Spleen (tissue), 11 donors: ENCODE measurements around the gene WDR17. TPM values are rescaled to one million over a fixed set of nuclear protein-coding genes. Genes with fewer than 3 reads are reported as not detected.

ENCODE experiments used
- DNase-seq: peaks from one replicate; pipeline ENCODE4 v3.0.0-alpha.2; 2020
- H3K27ac ChIP-seq, 8 donors: fragments of 200-600 bp; sonication (generic) in 7 of 8; 1 replicate in 4 of 8; 2 replicates in 4 of 8; pipeline versions ENCODE4 v1.5.0 to v1.8.0; 2016 to 2021; ENCODE audit warnings: inconsistent platforms in 4 of 8, mild to moderate bottlenecking in 4 of 8, moderate library complexity in 1 of 8
- H3K27me3 ChIP-seq, 7 donors: fragments of 200-600 bp; sonication (generic) in 6 of 7; replicated peaks in 1 of 7; 1 replicate in 4 of 7; 2 replicates in 3 of 7; pipeline versions ENCODE4 v1.5.0 to v1.8.0; 2016 to 2021; ENCODE audit warnings: inconsistent platforms in 3 of 7, mild to moderate bottlenecking in 1 of 7
- H3K36me3 ChIP-seq, 6 donors: fragments of 200-600 bp; sonication (generic) in 5 of 6; 1 replicate in 4 of 6; 2 replicates in 2 of 6; pipeline versions ENCODE4 v1.5.0 to v1.8.0; 2016 to 2021; ENCODE audit warnings: inconsistent platforms in 2 of 6
- H3K4me1 ChIP-seq, 6 donors: fragments of 200-600 bp; sonication (generic) in 5 of 6; 1 replicate in 3 of 6; 2 replicates in 3 of 6; pipeline versions ENCODE4 v1.5.0 to v1.8.0; 2016 to 2021; ENCODE audit warnings: inconsistent platforms in 3 of 6
- H3K4me3 ChIP-seq, 8 donors: fragments of 200-600 bp; sonication (generic) in 7 of 8; 1 replicate in 4 of 8; 2 replicates in 4 of 8; pipeline versions ENCODE4 v1.5.0 to v1.8.0; 2016 to 2021; ENCODE audit warnings: inconsistent platforms in 4 of 8, mild to moderate bottlenecking in 4 of 8, moderate library complexity in 2 of 8
- H3K9me3 ChIP-seq, 8 donors: fragments of 200-600 bp; sonication (generic) in 7 of 8; 1 replicate in 4 of 8; 2 replicates in 4 of 8; pipeline versions ENCODE4 v1.5.0 to v1.8.0; 2016 to 2021; ENCODE audit warnings: inconsistent platforms in 4 of 8
- POLR2A ChIP-seq, 3 donors: fragments of 450-650 bp; IDR thresholded peaks; one replicate each; pipeline ENCODE4 v1.5.1; 2017; ENCODE audit warnings: antibody characterized with exemption in 3 of 3, mild to moderate bottlenecking in 1 of 3
- POLR2AphosphoS5 ChIP-seq, 3 donors: sonication (generic); formaldehyde crosslinking; IDR thresholded peaks; one replicate each; pipeline ENCODE4 v1.5.1; 2017; ENCODE audit warnings: antibody characterized with exemption in 3 of 3
- WGBS, 5 donors: extraction: QIAGEN DNeasy Blood & Tissue Kit in 3 of 5; methylation state at CpG; one replicate each; pipeline versions ENCODE4 v1.1.5 to v1.1.7; 2013 to 2018; 5-methylcytosine and 5-hydroxymethylcytosine counted together
- intact Hi-C: fragments of 100-400 bp; cut with DNase I; formaldehyde crosslinking; loops from one replicate; pipeline ENCODE4 v1.15.0; 2023; ENCODE audit warnings: low total_unique reads
- polyA plus RNA-seq, 3 donors: library from polyadenylated mRNA; stranded (reverse); fragments of 200-250 nt; gene quantifications; one replicate each; pipeline ENCODE4 v1.2.1, GENCODE V29; 2013
- total RNA-seq, 7 donors: library from RNA; depleted of rRNA in 3 of 7; stranded (reverse); fragments of >200 nt in 3 of 7; fragmentation: NEBNext Ultra II Directional in 4 of 7; extraction: Animal tissue kit (Norgen Biotek cat#: 25700) in 4 of 7; gene quantifications; one replicate each; pipeline versions ENCODE4 v1.1.0 to v1.2.1, GENCODE V29; 2016 to 2021
- TF ChIP-seq, protein P1 (sequence below), 11 experiments: fragments of 200-600 bp in 7 of 11; fragments of 450-650 bp in 4 of 11; sonication (generic) in 4 of 11; IDR thresholded peaks in 8 of 11; conservative IDR thresholded peaks in 3 of 11; 1 replicate in 7 of 11; 2 replicates in 4 of 11; pipeline versions ENCODE4 v1.4.0 to v1.8.0; 2016 to 2021; ENCODE audit warnings: antibody characterized with exemption in 11 of 11, inconsistent platforms in 4 of 11, mild to moderate bottlenecking in 1 of 11
- donor health status: healthy with polysubstance abuse.
- donor health status: DM: no; HTN: no; CAD: no; lungs with moderate emphysema.
- donor health status: DM: no; HTN: no; CAD: no.
- donor health status: Bipolar disorder and iron deficiency.
- donor health status: healthy.
- donor health status: DM: no; HTN: no; CAD: no.
- donor health status: DM: yes; HTN: yes; CAD: no.

Gene WDR17
- total and polyA plus RNA-seq, 10 donors, result 0.55 to 4.7 (median 2.2) TPM

DNA sequence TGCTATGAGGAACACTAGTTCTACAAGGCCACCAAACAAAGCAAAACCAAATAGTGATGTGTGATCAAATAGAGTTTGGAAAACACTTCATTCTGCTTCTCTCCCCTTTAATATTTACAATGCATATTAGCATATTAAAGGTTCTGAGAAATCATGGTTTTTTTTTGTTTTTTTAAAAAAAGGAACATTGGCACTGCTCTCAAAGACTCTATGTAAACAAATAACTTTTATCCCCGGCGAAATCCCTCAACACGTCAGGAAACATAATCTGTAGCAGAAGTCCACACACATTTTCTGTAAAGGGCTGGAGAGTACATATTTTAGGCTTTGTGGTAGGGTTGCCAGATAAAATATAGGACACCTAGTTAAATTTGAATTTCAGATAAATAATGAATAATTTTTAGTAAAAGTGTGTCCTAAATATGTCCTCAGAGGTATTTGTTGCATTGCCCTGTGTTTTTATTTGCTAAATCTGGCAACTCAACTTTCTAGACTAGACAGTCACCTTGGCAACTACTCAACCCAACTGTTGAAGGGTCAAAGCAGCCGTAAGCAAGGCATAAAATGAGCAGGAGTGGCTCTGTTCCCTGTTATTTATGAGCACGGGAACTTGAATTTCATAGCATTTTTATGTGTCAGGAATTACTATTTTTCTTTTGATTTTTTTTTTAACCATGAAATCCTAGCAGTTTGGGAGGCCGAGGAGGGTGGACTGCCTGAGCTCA lies 121.2 kb downstream of the WDR17 start:
- Histone ChIP-seq H3K36me3 (no peaks in the 10 kb centered on the region), H3K27ac (no peak overlapping the region), H3K4me1 (no peaks in the 10 kb centered on the region), H3K9me3 (no peaks in the 10 kb centered on the region), H3K27me3 (peaks cover 0 to 13% (median 0%) of the 10 kb centered on the region in 7 donors), H3K4me3 (no peak overlapping the region)
- intact Hi-C loops, result no loop called here
- DNase-seq, result no peak
- TF ChIP-seq POLR2A (IDR thresholded peaks at IDR 0.05) (no peak), POLR2AphosphoS5 (IDR thresholded peaks at IDR 0.05) (no peak)
- TF ChIP-seq, protein P1, sequence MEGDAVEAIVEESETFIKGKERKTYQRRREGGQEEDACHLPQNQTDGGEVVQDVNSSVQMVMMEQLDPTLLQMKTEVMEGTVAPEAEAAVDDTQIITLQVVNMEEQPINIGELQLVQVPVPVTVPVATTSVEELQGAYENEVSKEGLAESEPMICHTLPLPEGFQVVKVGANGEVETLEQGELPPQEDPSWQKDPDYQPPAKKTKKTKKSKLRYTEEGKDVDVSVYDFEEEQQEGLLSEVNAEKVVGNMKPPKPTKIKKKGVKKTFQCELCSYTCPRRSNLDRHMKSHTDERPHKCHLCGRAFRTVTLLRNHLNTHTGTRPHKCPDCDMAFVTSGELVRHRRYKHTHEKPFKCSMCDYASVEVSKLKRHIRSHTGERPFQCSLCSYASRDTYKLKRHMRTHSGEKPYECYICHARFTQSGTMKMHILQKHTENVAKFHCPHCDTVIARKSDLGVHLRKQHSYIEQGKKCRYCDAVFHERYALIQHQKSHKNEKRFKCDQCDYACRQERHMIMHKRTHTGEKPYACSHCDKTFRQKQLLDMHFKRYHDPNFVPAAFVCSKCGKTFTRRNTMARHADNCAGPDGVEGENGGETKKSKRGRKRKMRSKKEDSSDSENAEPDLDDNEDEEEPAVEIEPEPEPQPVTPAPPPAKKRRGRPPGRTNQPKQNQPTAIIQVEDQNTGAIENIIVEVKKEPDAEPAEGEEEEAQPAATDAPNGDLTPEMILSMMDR (IDR thresholded peaks at IDR 0.05 in 8 of 11, conservative IDR thresholded peaks at IDR 0.05 in 3 of 11), result no peak
- WGBS, 5 donors, result 84 to 93% (median 89%) methylated on average over 6 of the region's 6 CpGs

- no peak overlapping the region for H3K27ac ChIP-seq
- H3K36me3 ChIP-seq, result no peaks in the 10 kb centered on the region
- intact Hi-C loops, result no loop called here
- no peaks in the 10 kb centered on the region for H3K9me3 ChIP-seq
- DNase-seq, result no peak
- no peak overlapping the region for H3K4me3 ChIP-seq
- H3K27me3 ChIP-seq, result peaks cover 0 to 21% (median 0%) of the 10 kb centered on the region in 7 donors
- H3K4me1 ChIP-seq, result no peaks in the 10 kb centered on the region
- WGBS, 5 donors, result 74 to 87% (median 81%) methylated on average over 2 of the region's 2 CpGs
- TF ChIP-seq POLR2AphosphoS5 (IDR thresholded peaks at IDR 0.05) (no peak), POLR2A (IDR thresholded peaks at IDR 0.05) (no peak)
- TF ChIP-seq, protein P1 (IDR thresholded peaks at IDR 0.05 in 8 of 11, conservative IDR thresholded peaks at IDR 0.05 in 3 of 11), result no peak
Observed at GRCh38 chr4:176187624-176188023, 122.0 kb downstream of the WDR17 start.

DNA sequence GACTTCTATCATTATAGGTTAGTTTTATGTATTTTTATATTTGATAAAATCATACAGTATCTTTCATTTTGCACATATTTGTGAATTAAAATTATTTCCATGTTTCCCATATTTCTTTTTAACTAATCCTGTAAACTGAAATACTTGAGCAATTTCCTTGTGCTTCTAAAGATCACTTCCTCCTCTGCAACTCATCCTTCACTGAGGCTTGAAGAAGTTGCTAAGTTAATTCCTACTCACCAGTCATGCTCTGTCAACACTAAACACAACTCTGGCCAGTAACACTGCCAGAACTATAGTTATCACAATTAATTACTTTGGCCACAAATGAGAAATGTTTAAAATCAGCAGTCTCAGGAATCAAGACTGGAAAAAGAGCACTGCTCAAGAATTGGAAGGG lies 123.0 kb downstream of the WDR17 start:
- intact Hi-C loops, result no loop called here
- peaks cover 0 to 28% (median 0%) of the 10 kb centered on the region in 7 donors for H3K27me3 ChIP-seq
- no peaks in the 10 kb centered on the region for H3K9me3 ChIP-seq
- no peak overlapping the region for H3K27ac ChIP-seq
- H3K4me1 ChIP-seq, result no peaks in the 10 kb centered on the region
- no peak overlapping the region for H3K4me3 ChIP-seq
- DNase-seq, result no peak
- H3K36me3 ChIP-seq, result no peaks in the 10 kb centered on the region
- TF ChIP-seq, protein P1 (IDR thresholded peaks at IDR 0.05 in 8 of 11, conservative IDR thresholded peaks at IDR 0.05 in 3 of 11), result no peak
- TF ChIP-seq POLR2A (IDR thresholded peaks at IDR 0.05) (no peak), POLR2AphosphoS5 (IDR thresholded peaks at IDR 0.05) (no peak)

- TF ChIP-seq POLR2AphosphoS5 (IDR thresholded peaks at IDR 0.05), result no peak
- TF ChIP-seq, protein P1 (IDR thresholded peaks at IDR 0.05 in 8 of 11, conservative IDR thresholded peaks at IDR 0.05 in 3 of 11), result no peak
- TF ChIP-seq POLR2A (IDR thresholded peaks at IDR 0.05), result no peak
- no peak overlapping the region for H3K4me3 ChIP-seq
- no peak overlapping the region for H3K27ac ChIP-seq
- WGBS, 5 donors, result 76 to 86% (median 78%) methylated on average over 11 of the region's 11 CpGs
- H3K4me1 ChIP-seq, result peaks cover 0 to 6% (median 5%) of the 10 kb centered on the region in 6 donors
- H3K36me3 ChIP-seq, result no peaks in the 10 kb centered on the region
- DNase-seq, result no peak
- H3K9me3 ChIP-seq, result no peaks in the 10 kb centered on the region
- peaks cover 0 to 37% (median 0%) of the 10 kb centered on the region in 7 donors for H3K27me3 ChIP-seq
- intact Hi-C loops, result loop anchor here (10.0 kb wide), 1 partner anchor 125 kb away; the partner anchor contains the start of gene SPCS3
Observed at GRCh38 chr4:176189891-176190795, 124.5 kb downstream of the WDR17 start.
